ENCODE results near the gene ANKRD37.
"Not testable (repeated sequence)": the region's sequence is repeated elsewhere in the genome, so short reads cannot be mapped to it uniquely, and the experiment has no call there.

The ANKRD37 gene, protein sequence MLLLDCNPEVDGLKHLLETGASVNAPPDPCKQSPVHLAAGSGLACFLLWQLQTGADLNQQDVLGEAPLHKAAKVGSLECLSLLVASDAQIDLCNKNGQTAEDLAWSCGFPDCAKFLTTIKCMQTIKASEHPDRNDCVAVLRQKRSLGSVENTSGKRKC

GRCh38 chr4:185396724-185397385 is at the start of gene ANKRD37:
ANKRD37 (plus strand) TSS chr4:185396841; CDS start chr4:185396924, 83 bp downstream.
- peak; percentile 22 for DNase-seq

DNA sequence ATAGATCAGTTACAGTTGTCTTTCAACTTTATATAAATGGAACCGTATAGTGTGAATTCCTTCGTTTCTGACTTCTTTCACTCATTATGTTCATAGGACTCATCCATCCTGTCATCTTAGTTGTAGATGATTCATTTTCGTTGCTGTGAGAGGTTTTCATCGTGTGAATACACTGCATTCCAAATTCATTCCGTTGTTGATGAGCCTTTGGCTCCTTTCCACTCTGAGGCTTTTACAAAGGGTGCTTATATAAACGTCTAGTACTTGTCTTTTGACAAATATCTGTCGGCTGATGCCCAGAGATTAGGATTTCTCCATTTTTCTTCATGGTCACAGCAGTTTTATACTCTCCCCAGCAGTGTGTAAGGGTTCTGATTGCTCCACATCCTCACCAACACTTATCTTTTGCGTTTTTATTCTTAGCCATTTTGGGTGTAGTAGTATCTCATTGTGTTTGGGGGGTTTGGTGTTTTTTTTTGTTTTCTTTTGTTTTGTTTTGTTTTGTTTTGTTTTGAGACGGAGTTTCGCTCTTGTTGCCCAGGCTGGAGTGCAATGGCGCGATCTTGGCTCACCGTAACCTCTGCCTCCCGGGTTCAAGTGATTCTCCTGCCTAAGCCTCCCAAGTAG is 49.6 kb upstream of the ANKRD37 start:
- DNase-seq, result no peak

DNA sequence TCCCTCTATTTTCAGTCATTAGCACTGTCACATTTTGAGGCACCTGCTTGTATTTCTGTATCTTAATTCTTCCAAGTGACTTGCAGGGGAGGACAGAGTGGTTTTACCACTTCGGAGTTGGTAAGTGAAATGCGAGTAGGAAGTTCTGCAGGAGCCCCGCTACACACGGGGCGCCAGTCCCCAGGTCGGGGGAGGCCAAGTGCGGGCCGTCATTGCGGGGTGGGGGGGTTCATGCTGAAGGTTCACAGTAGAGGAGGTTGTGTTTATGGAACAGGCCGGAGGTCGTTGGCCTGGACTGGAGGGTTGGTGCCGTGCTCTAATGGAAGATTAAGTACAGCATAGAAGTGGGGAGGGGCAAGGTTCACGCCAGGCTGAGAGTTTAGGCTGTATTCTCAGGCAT is 45.0 kb upstream of the ANKRD37 start:
- DNase-seq, result no peak

DNA sequence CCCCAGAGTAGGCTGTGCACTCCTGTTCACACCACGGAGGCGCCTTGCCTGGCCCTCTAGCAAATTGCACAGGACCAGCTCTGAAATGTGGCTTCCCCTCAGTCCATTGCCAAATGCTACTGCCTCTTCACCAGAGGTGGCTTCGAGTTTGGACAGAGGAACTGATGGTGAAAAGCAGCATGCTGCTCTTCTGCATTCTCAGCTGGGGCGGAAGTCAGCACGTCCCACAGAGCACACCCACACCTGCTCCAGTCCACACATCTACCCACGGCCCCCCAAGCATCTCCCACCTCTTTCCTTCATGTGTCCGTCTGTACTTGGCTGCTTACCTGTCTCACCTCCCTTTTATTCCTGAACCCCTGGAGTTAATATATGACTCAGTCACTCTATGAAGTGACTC is 44.4 kb upstream of the ANKRD37 start:
- DNase-seq, result no peak

GRCh38 chr4:185352741-185353140 is 43.9 kb upstream of the ANKRD37 start:
- DNase-seq, result no peak

- no peak for DNase-seq
Observed at GRCh38 chr4:185357211-185357610, 39.4 kb upstream of the ANKRD37 start.

DNA sequence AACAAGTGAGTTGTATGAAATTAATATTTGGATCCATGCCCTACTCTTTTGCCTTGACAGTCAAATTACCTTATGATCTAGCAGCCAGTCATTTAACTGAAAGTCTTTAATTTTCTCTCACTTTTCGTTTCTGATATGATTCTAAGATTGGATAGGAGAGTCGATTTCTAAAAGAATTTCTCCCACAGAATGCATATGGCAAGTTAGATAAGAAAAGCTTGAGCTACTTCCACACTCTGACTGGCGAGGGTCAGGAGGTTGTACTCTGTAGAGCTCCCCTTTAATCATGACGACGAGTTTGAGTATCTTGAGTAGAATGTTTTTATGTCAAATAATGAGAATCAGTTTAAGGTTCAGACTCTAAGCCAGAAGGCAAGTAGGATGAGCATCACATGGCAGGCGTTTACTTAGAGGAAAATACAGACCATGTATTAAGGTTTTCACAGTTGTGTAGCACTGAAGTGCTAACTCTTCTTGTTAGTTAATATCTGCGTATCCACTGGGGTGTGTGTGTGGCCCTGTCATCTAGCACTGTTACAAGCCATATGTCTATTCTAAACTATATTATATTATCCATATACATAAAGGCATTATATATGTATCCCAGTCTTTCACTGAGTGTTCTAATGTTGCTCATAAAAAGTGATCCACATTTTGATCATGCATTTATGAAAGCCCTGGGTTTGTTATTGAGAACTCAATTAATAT is 38.8 kb upstream of the ANKRD37 start:
- no peak for DNase-seq

GRCh38 chr4:185358514-185358913 is 38.1 kb upstream of the ANKRD37 start:
- no peak for DNase-seq

DNA sequence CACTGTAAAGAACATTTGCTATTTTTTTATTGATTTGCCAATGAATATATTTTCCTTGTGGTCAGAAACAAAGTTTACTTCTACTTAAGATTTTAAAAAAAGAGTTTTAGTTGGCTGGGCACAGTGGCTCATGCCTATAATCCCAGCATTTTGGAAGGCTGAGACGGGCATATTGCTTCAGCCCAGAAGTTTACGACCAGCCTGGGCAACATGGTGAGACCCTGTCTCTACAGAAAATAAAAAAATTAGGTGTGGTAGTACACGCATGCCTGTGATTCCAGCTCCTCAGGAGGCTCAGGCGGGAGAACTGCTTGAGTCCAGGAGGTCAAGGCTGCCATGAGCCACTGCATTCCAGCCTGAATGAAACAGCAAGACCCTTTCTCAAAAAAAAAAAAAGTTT is 37.7 kb upstream of the ANKRD37 start:
- DNase-seq, result no peak

DNA sequence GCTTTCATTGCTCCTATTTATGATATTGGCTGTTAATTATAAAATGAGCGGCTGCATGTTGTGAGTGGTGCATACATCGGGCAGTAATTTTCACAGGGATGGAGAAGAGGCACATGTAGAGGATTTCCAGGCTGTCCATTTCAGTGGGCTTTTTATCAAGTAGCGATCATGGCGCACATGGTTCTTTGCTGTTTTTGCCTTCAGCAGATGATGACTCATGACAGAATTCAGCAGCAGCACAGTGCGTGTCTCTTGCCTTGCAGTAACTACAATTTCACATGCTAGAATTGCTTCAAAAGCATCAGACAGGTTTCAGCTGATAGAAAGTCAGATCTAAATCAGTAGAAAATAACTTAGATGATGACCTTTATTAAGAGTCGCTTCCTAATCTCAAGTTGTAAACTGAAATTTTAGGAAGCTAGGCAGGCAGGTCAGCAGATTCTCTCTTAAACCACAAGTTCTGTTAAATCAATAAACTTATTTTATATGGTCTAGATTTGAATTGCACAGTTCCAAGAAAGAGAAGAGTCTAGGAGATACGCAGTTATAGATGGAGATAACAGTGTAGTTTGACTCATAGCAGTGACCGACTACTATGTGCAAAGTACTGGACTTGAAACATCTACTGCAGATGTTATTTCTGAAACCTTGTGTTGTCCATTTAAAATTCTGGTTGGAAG is 36.7 kb upstream of the ANKRD37 start:
- no peak for DNase-seq

DNA sequence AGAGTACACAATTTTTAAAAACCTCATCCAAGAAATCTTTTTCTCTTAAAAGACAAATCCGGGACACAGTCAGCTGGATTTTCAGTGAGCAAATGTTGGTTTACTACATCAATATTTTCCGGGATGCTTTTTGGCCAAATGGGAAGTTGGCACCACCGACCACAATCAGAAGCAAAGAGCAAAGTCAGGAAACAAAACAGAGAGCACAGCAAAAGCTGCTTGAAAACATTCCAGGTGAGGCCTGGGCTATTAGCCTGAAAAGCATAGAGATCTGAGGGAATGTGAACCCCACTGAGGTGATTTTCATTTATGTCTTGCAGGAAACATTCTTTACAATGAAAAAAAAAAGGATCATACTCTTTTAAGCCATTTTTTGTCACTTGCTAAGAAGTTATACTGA is 34.8 kb upstream of the ANKRD37 start:
- no peak for DNase-seq

DNA sequence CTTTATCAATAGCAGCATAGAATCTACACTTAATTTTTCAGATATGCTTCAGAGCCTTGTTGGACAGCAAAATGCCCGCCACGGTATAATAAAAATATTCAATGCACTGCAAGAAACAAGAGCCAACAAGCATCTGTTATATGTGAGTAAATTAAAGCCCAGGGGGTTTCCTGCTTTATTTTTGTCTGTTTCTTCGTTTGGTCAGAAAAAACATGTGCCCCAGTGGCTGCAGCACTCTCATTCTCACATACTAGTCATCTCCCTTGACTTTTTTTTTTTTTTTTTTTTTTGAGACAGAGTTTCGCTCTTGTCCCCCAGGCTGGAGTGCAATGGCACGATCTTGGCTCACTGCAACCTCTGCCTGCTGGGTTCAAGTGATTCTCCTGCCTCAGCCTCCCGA is 34.1 kb upstream of the ANKRD37 start:
- not testable (repeated sequence) for DNase-seq

DNA sequence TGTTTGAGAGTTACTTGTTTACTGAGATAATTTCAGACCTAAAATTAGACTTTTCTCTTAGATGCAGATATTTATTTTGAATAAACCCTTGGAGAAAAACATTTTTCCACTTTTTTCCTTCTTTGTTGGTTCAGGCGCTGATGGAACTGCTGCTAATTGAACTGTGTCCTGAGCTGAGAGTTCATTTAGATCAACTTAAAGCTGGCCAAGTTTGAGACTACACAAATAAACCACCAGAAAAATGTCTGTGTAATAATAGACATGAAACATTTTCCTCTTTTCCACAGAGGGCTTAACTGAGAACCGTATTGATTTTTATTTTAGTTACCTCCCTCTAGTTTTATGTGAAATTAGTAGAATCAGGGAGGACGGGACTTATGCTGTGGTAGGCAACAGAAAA is 33.4 kb upstream of the ANKRD37 start:
- DNase-seq, result no peak

DNA sequence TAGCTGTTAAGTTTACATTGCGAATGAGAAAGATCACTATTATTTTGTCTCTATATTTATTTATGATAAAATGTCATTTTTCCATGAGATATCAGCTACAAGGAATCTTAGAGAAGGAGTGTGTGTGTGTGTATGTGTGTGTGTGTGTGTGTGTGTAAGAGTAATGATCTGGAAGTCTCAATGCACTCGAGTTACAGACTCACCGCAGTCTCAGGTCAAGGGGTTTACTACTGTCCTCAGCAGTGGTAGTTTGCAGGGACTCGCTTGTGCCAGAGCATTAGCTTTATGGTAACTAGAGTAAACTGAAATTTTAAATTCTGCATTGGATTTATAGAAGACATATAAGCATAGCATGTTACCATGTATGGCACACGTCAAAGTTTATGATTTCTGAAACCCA is 31.8 kb upstream of the ANKRD37 start:
- DNase-seq, result no peak

- DNase-seq, result no peak
Observed at GRCh38 chr4:185369731-185370130, 26.9 kb upstream of the ANKRD37 start.

DNA sequence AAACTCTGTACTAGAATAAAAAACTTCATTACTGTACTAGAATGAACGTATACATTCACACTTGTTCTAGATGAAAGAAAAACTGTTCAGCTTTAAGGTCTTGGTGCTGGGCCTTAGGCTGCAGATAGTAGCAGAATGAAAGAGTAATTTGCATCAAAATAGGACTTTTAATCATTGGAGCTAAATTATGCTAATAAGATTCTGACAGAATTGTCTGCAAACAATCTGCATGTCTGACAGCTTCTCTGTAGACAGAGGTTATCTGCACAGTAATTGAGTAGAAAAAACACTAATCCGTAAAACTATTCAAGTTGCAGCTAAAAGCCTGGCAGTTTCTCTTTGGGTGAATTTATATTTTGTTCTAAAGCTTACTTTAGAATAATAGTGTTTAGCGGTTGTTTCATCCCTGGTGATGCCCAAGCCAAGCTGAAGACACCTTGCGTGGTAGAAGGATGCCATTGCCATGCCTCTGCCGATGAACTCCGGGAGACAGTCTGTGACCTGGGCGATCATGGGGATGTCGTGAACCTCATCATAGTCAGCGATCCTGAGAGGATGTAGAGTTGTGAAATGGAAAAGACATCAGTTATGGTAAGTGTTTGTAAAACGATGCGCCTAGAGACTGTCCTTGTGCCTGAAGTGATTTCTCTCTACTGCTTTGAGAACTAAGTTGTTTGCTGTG is 26.2 kb upstream of the ANKRD37 start:
- no peak for DNase-seq

- DNase-seq, result no peak
Observed at GRCh38 chr4:185371702-185372101, 24.9 kb upstream of the ANKRD37 start.

DNA sequence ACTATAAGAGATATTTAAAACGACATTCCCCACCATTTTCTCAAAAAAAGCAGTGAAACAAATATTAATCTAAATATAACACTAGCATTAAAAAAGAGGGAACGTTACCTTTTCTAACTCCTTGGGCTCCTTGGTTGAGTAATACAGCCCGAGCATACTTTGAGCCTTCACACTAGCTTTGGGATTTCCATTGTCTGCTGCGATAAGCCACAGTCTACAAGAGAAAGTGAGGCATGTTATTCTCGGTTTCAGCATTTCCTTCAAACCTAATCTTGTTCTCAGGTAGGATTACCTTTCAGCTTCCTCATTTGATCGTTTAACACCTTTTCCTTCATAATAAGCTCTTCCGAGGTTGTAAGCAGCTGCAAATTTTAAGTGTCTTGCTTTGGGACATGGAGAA is 22.6 kb upstream of the ANKRD37 start:
- DNase-seq, result no peak

- DNase-seq, result no peak
Observed at GRCh38 chr4:185374573-185374972, 22.1 kb upstream of the ANKRD37 start.

DNA sequence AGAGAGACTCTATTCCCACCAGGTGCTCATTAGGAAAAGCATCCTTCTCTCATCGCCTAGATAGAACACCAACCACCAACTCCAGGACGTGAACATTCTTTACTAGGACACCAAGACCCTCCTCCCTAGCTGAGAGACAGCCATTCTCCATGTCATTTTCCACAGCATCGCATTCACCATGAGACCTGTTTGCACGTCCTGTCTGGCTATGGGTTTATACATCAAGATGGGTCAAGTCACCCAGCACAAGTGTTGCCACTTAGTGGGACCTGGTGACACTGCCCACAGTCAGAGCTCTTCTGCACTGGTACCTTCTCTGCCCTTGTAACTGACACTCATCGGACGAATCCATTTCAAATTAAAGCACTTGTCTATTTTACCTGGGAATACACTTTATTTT is 18.4 kb upstream of the ANKRD37 start:
- no peak for DNase-seq

DNA sequence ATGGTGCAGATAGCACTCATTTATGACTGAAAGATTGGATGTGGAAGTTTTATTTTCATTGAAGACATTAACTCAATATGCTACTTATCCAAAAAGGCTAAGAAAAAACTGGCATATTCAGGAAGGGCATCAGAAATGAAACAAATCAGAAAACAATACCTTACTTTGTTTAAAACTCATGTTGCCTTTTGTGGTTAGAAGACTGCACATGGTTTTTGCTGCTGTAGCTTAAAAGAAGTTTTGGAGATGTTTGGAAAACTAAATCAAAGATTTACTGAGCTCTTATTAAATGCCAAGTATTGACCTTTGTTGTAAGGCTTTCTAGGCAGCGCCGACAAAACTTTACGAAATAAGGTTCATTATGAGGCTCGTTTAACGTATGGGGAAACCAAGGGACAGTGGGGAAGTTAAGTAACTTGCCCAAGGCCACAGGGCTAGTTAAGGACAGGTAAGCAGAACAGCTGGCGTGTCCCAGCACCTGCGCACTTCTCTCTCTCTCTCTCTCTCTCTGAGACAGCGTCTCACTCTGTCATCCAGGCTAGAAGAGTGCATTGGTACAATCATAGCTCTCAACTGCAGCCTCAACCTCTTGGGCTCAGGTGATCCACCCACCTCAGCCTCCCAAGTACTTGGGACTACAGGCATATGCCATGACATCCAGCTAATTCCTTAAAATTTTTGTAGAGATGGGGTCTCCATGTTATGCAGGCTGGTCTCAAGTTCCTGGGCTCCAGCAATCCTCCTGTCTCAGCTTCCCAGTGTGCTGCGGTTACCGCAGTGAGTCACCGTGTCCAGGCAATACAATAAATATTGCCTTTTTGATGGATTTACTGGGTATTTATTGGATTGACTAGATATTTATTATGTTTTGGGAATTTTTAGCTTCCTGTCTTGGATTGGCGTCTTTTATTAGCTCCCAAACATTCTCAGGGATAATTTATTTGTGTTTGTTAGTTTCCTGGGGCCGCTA is 17.0 kb upstream of the ANKRD37 start:
- no peak for DNase-seq

GRCh38 chr4:185380320-185380719 is 16.3 kb upstream of the ANKRD37 start:
- no peak for DNase-seq

All from SHP77 treated with DMSO at 0.1 percent for 48 hours (cell line).